PC-3 (cell line): ENCODE results near the gene PIEZO2. TPM values are rescaled to one million over a fixed set of nuclear protein-coding genes. Genes with fewer than 3 reads are reported as not detected.

ENCODE experiments used
- ATAC-seq: fragments of 200-7000 bp; cut with Tn5 transposase; 2 replicates; pipeline ENCODE4 v1.9.1; 2020; ENCODE audit warnings: mild to moderate bottlenecking, moderate library complexity
- BruUV-seq: library from RNA; stranded (reverse); fragments of 400-500 nt; replicated peaks from 2 replicates; lab custom pipeline; 2021; lab: Mats Ljungman, UMichigan
- CTCF ChIA-PET: fragments of 300-600 bp; sonication (Branson Sonifier 250); formaldehyde crosslinking; loops from one replicate; lab custom pipeline; 2022; ENCODE audit warnings: antibody characterized with exemption; lab: Charles Lee
- POLR2A ChIA-PET: fragments of 300-600 bp; sonication (Branson Sonifier 250); formaldehyde crosslinking; loops from one replicate; lab custom pipeline; 2022; ENCODE audit warnings: antibody characterized with exemption; ENCODE audit not compliant: unreplicated experiment; lab: Charles Lee
- DNase-seq: peaks from one replicate; pipeline ENCODE4 v3.0.0-alpha.2; 2015
- H2AFZ ChIP-seq: fragments of 300-600 bp; sonication (generic); 2 replicates; pipeline ENCODE4 v1.6.0; 2016; ENCODE audit warnings: antibody characterized with exemption, low read length
- H3F3A ChIP-seq: fragments of 300-600 bp; sonication (generic); one replicate; pipeline ENCODE4 v1.6.0; 2017; ENCODE audit warnings: antibody characterized with exemption, low read length, control low read depth, mild to moderate bottlenecking; ENCODE audit not compliant: unreplicated experiment
- H3K27ac ChIP-seq: fragments of 300-600 bp; sonication (generic); 2 replicates; pipeline ENCODE4 v1.5.1; 2016; ENCODE audit warnings: mild to moderate bottlenecking, low read length
- H3K27me3 ChIP-seq: fragments of 300-600 bp; sonication (generic); 2 replicates; pipeline ENCODE4 v1.6.1; 2016; ENCODE audit warnings: low read length, mixed read lengths
- H3K36me3 ChIP-seq: fragments of 300-600 bp; sonication (generic); 2 replicates; pipeline ENCODE4 v1.6.1; 2016; ENCODE audit warnings: low read depth, mixed run types, low read length, mixed read lengths
- H3K4me1 ChIP-seq: fragments of 300-600 bp; sonication (generic); 2 replicates; pipeline ENCODE4 v1.5.1; 2016; ENCODE audit warnings: low read length; ENCODE audit not compliant: insufficient read depth
- H3K4me2 ChIP-seq: fragments of 300-600 bp; sonication (generic); 2 replicates; pipeline ENCODE4 v1.6.0; 2016; ENCODE audit warnings: low read length
- H3K4me3 ChIP-seq: fragments of 300-600 bp; sonication (generic); 2 replicates; pipeline ENCODE4 v1.5.1; 2016; ENCODE audit warnings: mild to moderate bottlenecking, low read length, mixed read lengths
- H3K79me2 ChIP-seq: fragments of 300-600 bp; sonication (generic); 2 replicates; pipeline ENCODE4 v1.6.1; 2017; ENCODE audit warnings: low read length, mixed read lengths
- H3K9ac ChIP-seq: fragments of 300-600 bp; sonication (generic); 2 replicates; pipeline ENCODE4 v1.6.0; 2016; ENCODE audit warnings: mild to moderate bottlenecking, low read length
- H3K9me2 ChIP-seq: fragments of 300-600 bp; sonication (generic); replicated peaks from 2 replicates; pipeline ENCODE4 v1.6.1; 2016; ENCODE audit warnings: mixed run types, low read length, mixed read lengths
- H3K9me3 ChIP-seq: fragments of 300-600 bp; sonication (generic); 2 replicates; pipeline ENCODE4 v1.6.1; 2016; ENCODE audit warnings: low read length, mixed read lengths
- H4K20me1 ChIP-seq: fragments of 300-600 bp; sonication (generic); 2 replicates; pipeline ENCODE4 v1.6.1; 2016; ENCODE audit warnings: low read length, mixed read lengths
- CTCF ChIP-seq: fragments of 300-600 bp; sonication (generic); conservative IDR thresholded peaks from 2 replicates; pipeline ENCODE4 v1.5.1; 2017; ENCODE audit warnings: antibody characterized with exemption, low read depth, mild to moderate bottlenecking, low read length
- EZH2 ChIP-seq: fragments of 300-600 bp; sonication (generic); IDR thresholded peaks from one replicate; pipeline ENCODE4 v1.6.1; 2017; ENCODE audit warnings: antibody characterized with exemption, mild to moderate bottlenecking, low read length; ENCODE audit not compliant: unreplicated experiment
- EZH2phosphoT487 ChIP-seq: fragments of 300-600 bp; sonication (generic); IDR thresholded peaks from 2 replicates; pipeline ENCODE4 v1.6.1; 2018; ENCODE audit warnings: mild to moderate bottlenecking, antibody characterized with exemption, low read length, borderline replicate concordance
- intact Hi-C: fragments of 100-400 bp; cut with micrococcal nuclease; formaldehyde crosslinking; loops from 2 replicates; pipeline ENCODE4 v1.9.0; 2023
- total RNA-seq: library from RNA; depleted of rRNA; stranded (reverse); fragments of >200 nt; gene quantifications from 2 replicates; pipeline ENCODE4 v1.2.3, GENCODE V29; 2014

Gene PIEZO2
- total RNA-seq, 1 experiment from 2014 or later, result not detected

- intact Hi-C loops, result loop anchor here (10.0 kb wide), 1 partner anchor 164 kb away; no protein-coding TSS in a partner anchor
- Histone ChIP-seq H3K9me3 (0 out of 2 replicates have a peak, but pooled peaks cover 3% of the 10 kb centered on the region), H3K27ac (no peak overlapping the region), H3K4me2 (no peak overlapping the region), H4K20me1 (no peaks in the 10 kb centered on the region), H2AFZ (no peak overlapping the region), H3K36me3 (no peaks in the 10 kb centered on the region), H3K9me2 (no peaks in the 10 kb centered on the region), H3K9ac (no peak overlapping the region), H3K4me1 (no peaks in the 10 kb centered on the region), H3K79me2 (no peaks in the 10 kb centered on the region), H3K27me3 (peaks cover 74% of the 10 kb centered on the region), H3K4me3 (no peak overlapping the region), H3F3A (no peaks in the 10 kb centered on the region)
- ChIA-PET CTCF (interaction anchor here (0.6 kb wide), 1 partner anchor 206 kb away, joined by 4 read pairs; no protein-coding TSS in a partner anchor), POLR2A (no interaction called here)
- DNase-seq (no peak), ATAC-seq (no peak)
- BruUV-seq, result no TSS peak
- TF ChIP-seq EZH2phosphoT487 (no peak), CTCF (no peak), EZH2 (no peak)
Measured at GRCh38 chr18:10759241-10759640, 390.1 kb downstream of the PIEZO2 start.

- Histone ChIP-seq H3K9me3 (0 out of 2 replicates have a peak, but pooled peaks cover 3% of the 10 kb centered on the region), H3K79me2 (no peaks in the 10 kb centered on the region), H3K4me3 (no peak overlapping the region), H3K27me3 (peaks cover 71% of the 10 kb centered on the region), H4K20me1 (no peaks in the 10 kb centered on the region), H3F3A (no peaks in the 10 kb centered on the region), H3K9me2 (no peaks in the 10 kb centered on the region), H3K9ac (no peak overlapping the region), H2AFZ (no peak overlapping the region), H3K4me1 (no peaks in the 10 kb centered on the region), H3K4me2 (no peak overlapping the region), H3K36me3 (no peaks in the 10 kb centered on the region), H3K27ac (no peak overlapping the region)
- BruUV-seq, result no TSS peak
- CTCF ChIA-PET, result no interaction called here
- TF ChIP-seq EZH2 (no peak), EZH2phosphoT487 (no peak), CTCF (no peak)
- no peak for DNase-seq
- POLR2A ChIA-PET, result no interaction called here
- no peak for ATAC-seq
- intact Hi-C loops, result loop anchor here (10.0 kb wide), 1 partner anchor 163 kb away; no protein-coding TSS in a partner anchor
Measured at GRCh38 chr18:10757946-10758345, 391.4 kb downstream of the PIEZO2 start.

GRCh38 chr18:10757349-10757748 lies 392.0 kb downstream of the PIEZO2 start:
- no peaks in the 10 kb centered on the region for H3F3A ChIP-seq
- BruUV-seq, result no TSS peak
- no peaks in the 10 kb centered on the region for H3K9me2 ChIP-seq
- no peak overlapping the region for H3K4me2 ChIP-seq
- H3K9me3 ChIP-seq, result 0 out of 2 replicates have a peak, but pooled peaks cover 3% of the 10 kb centered on the region
- no peaks in the 10 kb centered on the region for H3K36me3 ChIP-seq
- no peak overlapping the region for H2AFZ ChIP-seq
- H3K4me3 ChIP-seq, result no peak overlapping the region
- no peak overlapping the region for H3K27ac ChIP-seq
- H3K27me3 ChIP-seq, result peaks cover 67% of the 10 kb centered on the region
- DNase-seq, result no peak
- H3K4me1 ChIP-seq, result no peaks in the 10 kb centered on the region
- intact Hi-C loops, result loop anchor here (10.0 kb wide), 1 partner anchor 163 kb away; no protein-coding TSS in a partner anchor
- H3K9ac ChIP-seq, result no peak overlapping the region
- ChIA-PET POLR2A (no interaction called here), CTCF (no interaction called here)
- H3K79me2 ChIP-seq, result no peaks in the 10 kb centered on the region
- no peak for ATAC-seq
- TF ChIP-seq CTCF (no peak), EZH2phosphoT487 (no peak), EZH2 (no peak)
- H4K20me1 ChIP-seq, result no peaks in the 10 kb centered on the region
